Neural progenitor cell (in vitro differentiated cells): ENCODE results near the gene POFUT2. TPM values are rescaled to one million over a fixed set of nuclear protein-coding genes. Genes with fewer than 3 reads are reported as not detected.

Experiments
- DNase-seq: peaks from one replicate; pipeline ENCODE4 v3.0.0-alpha.2; 2016; ENCODE audit warnings: low spot score
- H2AFZ ChIP-seq: fragments of 200-600 bp; sonication (generic); replicated peaks from 2 replicates; pipeline ENCODE4 v1.6.1; 2016; ENCODE audit warnings: antibody characterized with exemption
- H3F3A ChIP-seq: fragments of 200-600 bp; sonication (generic); 2 replicates; pipeline ENCODE4 v1.6.1; 2016; ENCODE audit warnings: antibody characterized with exemption, low read depth
- H3K27ac ChIP-seq: fragments of 200-600 bp; sonication (generic); 2 replicates; pipeline ENCODE4 v1.5.1; 2016; ENCODE audit warnings: mild to moderate bottlenecking
- H3K27me3 ChIP-seq: fragments of 200-600 bp; sonication (generic); 2 replicates; pipeline ENCODE4 v1.6.1; 2016; ENCODE audit warnings: mild to moderate bottlenecking, moderate library complexity
- H3K36me3 ChIP-seq: fragments of 200-600 bp; sonication (generic); 2 replicates; pipeline ENCODE4 v1.5.1; 2016
- H3K4me1 ChIP-seq: fragments of 200-600 bp; sonication (generic); 2 replicates; pipeline ENCODE4 v1.6.1; 2016; ENCODE audit warnings: mixed run types
- H3K4me2 ChIP-seq: fragments of 200-600 bp; sonication (generic); 2 replicates; pipeline ENCODE4 v1.6.1; 2016
- H3K4me3 ChIP-seq: fragments of 200-600 bp; sonication (generic); 2 replicates; pipeline ENCODE4 v1.5.1; 2016
- H3K79me2 ChIP-seq: fragments of 200-600 bp; sonication (generic); 2 replicates; pipeline ENCODE4 v1.6.1; 2016; ENCODE audit warnings: low read depth
- H3K9ac ChIP-seq: fragments of 200-600 bp; sonication (generic); 2 replicates; pipeline ENCODE4 v1.6.1; 2016
- H3K9me3 ChIP-seq: fragments of 200-600 bp; sonication (generic); 2 replicates; pipeline ENCODE4 v1.5.1; 2016; ENCODE audit warnings: low read depth
- H4K20me1 ChIP-seq: fragments of 200-600 bp; sonication (generic); 2 replicates; pipeline ENCODE4 v1.6.1; 2016; ENCODE audit warnings: low read depth
- H3K27ac Mint-ChIP-seq: 3 replicates; pipeline ENCODE4 v1.8.0; 2021; ENCODE audit warnings: mixed read lengths
- H3K27me3 Mint-ChIP-seq: 2 replicates; pipeline ENCODE4 v1.8.0; 2022; ENCODE audit warnings: low read depth, mild to moderate bottlenecking, inconsistent platforms, moderate library complexity, mixed read lengths; ENCODE audit not compliant: insufficient read depth
- H3K36me3 Mint-ChIP-seq: 3 replicates; pipeline ENCODE4 v1.8.0; 2021; ENCODE audit warnings: mixed read lengths
- H3K4me1 Mint-ChIP-seq: 3 replicates; pipeline ENCODE4 v1.8.0; 2021; ENCODE audit warnings: mixed read lengths
- H3K4me3 Mint-ChIP-seq: 3 replicates; pipeline ENCODE4 v1.8.0; 2021; ENCODE audit warnings: mild to moderate bottlenecking, moderate library complexity, mixed read lengths
- H3K9me3 Mint-ChIP-seq: 3 replicates; pipeline ENCODE4 v1.8.0; 2020; ENCODE audit warnings: mixed read lengths
- EZH2 ChIP-seq: fragments of 200-600 bp; sonication (generic); IDR thresholded peaks from 2 replicates; pipeline ENCODE4 v1.6.1; 2017; ENCODE audit warnings: antibody characterized with exemption, mild to moderate bottlenecking, moderate library complexity
- EZH2phosphoT487 ChIP-seq: fragments of 200-600 bp; sonication (generic); IDR thresholded peaks from 2 replicates; pipeline ENCODE4 v1.6.1; 2017; ENCODE audit warnings: antibody characterized with exemption
- total RNA-seq: library from RNA; depleted of rRNA; stranded (reverse); fragments of >200 nt; gene quantifications from 2 replicates; pipeline ENCODE4 v1.2.3, GENCODE V29; 2015; ENCODE audit warnings: low replicate concordance
- TF ChIP-seq, protein P1 (sequence below): fragments of 200-600 bp; sonication (generic); IDR thresholded peaks from 2 replicates; pipeline ENCODE4 v1.5.1; 2017; ENCODE audit warnings: antibody characterized with exemption, mild to moderate bottlenecking

The POFUT2 gene
- total RNA-seq, 1 donor from 2014 or later: 28.5 TPM

DNA sequence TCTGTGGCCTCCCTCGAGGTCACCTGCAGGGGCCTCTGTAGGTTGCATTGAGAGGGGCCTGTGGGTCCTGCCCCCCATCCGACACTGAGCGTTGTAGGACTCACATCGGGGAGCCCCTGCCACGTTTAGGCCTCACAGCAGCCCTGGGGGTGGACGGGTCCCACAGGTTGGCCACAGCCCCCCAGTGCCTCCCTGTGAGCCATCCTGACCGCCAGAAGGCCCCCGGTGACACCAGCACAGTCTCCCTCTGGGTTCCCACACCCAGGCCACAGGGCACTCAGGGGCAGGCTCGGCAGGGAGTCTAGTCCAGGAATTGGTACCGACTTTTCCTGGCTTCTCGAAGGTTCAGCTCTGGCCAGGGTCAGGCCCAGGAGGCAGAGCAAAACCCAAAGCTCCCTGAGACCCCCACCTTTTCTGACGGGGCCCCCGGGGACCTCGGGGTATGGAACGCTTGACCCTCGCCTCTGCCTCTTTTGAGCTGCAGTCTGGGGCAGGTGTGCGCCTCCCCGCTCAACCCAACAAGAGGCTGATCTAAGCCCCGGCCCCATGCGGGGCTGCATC, 13.9 kb upstream of the POFUT2 start:
- TF ChIP-seq EZH2 (no peak), EZH2phosphoT487 (no peak)
- TF ChIP-seq, protein P1, sequence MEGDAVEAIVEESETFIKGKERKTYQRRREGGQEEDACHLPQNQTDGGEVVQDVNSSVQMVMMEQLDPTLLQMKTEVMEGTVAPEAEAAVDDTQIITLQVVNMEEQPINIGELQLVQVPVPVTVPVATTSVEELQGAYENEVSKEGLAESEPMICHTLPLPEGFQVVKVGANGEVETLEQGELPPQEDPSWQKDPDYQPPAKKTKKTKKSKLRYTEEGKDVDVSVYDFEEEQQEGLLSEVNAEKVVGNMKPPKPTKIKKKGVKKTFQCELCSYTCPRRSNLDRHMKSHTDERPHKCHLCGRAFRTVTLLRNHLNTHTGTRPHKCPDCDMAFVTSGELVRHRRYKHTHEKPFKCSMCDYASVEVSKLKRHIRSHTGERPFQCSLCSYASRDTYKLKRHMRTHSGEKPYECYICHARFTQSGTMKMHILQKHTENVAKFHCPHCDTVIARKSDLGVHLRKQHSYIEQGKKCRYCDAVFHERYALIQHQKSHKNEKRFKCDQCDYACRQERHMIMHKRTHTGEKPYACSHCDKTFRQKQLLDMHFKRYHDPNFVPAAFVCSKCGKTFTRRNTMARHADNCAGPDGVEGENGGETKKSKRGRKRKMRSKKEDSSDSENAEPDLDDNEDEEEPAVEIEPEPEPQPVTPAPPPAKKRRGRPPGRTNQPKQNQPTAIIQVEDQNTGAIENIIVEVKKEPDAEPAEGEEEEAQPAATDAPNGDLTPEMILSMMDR: no peak
- H2AFZ ChIP-seq: no peak overlapping the region
- Mint-ChIP-seq H3K4me1 (peaks cover 18% of the 10 kb centered on the region), H3K4me3 (no peak overlapping the region), H3K27me3 (no peaks in the 10 kb centered on the region), H3K36me3 (peaks cover 3% of the 10 kb centered on the region), H3K27ac (no peak overlapping the region), H3K9me3 (peaks cover 13% of the 10 kb centered on the region)
- H3K9me3 ChIP-seq: no peaks in the 10 kb centered on the region
- H3K27me3 ChIP-seq: no peaks in the 10 kb centered on the region
- H3K4me3 ChIP-seq: no peak overlapping the region
- no peak overlapping the region for H3K4me2 ChIP-seq
- H3K9ac ChIP-seq: no peak overlapping the region
- H3K4me1 ChIP-seq: peaks cover 11% of the 10 kb centered on the region
- H3K27ac ChIP-seq: no peak overlapping the region
- H3K79me2 ChIP-seq: peaks cover 5% of the 10 kb centered on the region
- no peak for DNase-seq
- no peaks in the 10 kb centered on the region for H4K20me1 ChIP-seq
- H3F3A ChIP-seq: no peaks in the 10 kb centered on the region
- H3K36me3 ChIP-seq: no peaks in the 10 kb centered on the region

GRCh38 chr21:45300786-45301520, 13.3 kb upstream of the POFUT2 start:
- Mint-ChIP-seq H3K27me3 (no peaks in the 10 kb centered on the region), H3K9me3 (peaks cover 16% of the 10 kb centered on the region), H3K4me1 (peaks cover 16% of the 10 kb centered on the region), H3K36me3 (peaks cover 6% of the 10 kb centered on the region), H3K27ac (no peak overlapping the region), H3K4me3 (no peak overlapping the region)
- Histone ChIP-seq H2AFZ (no peak overlapping the region), H3K4me3 (no peak overlapping the region), H3K4me1 (peaks cover 9% of the 10 kb centered on the region), H3K36me3 (no peaks in the 10 kb centered on the region), H3K27ac (no peak overlapping the region), H3K9me3 (no peaks in the 10 kb centered on the region), H3K9ac (no peak overlapping the region), H4K20me1 (no peaks in the 10 kb centered on the region), H3K4me2 (no peak overlapping the region), H3K79me2 (peaks cover 5% of the 10 kb centered on the region), H3F3A (no peaks in the 10 kb centered on the region), H3K27me3 (no peaks in the 10 kb centered on the region)
- DNase-seq: no peak
- TF ChIP-seq, protein P1: no peak
- TF ChIP-seq EZH2phosphoT487: no peak
- TF ChIP-seq EZH2: no peak

DNA sequence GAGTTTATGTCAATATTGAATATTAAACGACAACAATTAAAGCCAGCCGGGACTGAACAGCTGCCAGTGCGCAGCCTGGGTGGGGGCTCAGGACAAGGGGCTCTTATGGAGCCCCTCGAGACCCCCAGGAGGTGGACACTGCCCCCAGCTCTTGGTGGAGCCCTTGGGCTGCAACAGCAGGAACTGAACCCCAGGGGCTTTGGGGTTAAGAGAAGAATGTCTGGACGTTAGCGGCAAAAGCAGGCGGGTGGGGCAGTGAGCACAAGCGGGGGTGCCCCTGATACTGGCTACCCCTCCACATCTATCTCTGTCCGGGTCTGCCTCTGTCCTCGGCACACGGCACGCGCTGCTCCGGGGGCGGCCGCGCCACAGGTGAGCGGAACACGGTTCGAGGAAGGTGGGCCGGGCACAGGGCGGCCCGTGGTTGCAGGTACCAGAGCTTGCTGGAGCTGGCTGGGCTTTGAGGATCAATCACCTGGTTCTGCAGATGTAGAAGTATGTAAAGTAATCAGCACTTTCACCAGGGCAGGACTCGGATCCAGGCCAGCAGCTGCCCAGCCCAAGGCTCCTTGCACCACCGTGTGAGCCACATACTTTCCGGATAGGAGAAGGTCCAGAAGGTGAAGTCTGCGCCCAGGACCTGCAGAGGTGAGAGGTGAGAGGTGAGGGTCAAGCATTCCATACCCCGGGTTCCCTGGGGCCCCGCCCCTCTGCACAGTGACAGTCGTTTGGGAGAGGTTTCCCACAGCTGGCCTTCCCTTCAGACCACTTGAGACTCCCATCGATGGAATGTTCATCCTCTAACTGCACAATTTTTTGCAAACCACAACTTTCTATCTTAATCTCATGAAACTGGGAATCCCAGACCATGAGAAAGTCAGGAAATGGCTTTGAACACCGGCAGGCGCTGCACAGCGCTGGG, 12.4 kb upstream of the POFUT2 start:
- Histone ChIP-seq H3K27me3 (no peaks in the 10 kb centered on the region), H3F3A (no peaks in the 10 kb centered on the region), H4K20me1 (no peaks in the 10 kb centered on the region), H3K4me1 (peaks cover 9% of the 10 kb centered on the region), H3K9me3 (no peaks in the 10 kb centered on the region), H3K9ac (no peak overlapping the region), H3K36me3 (no peaks in the 10 kb centered on the region), H3K79me2 (peaks cover 5% of the 10 kb centered on the region), H3K27ac (no peak overlapping the region), H3K4me3 (no peak overlapping the region), H3K4me2 (no peak overlapping the region), H2AFZ (no peak overlapping the region)
- no peak overlapping the region for H3K4me3 Mint-ChIP-seq
- no peak for DNase-seq
- H3K4me1 Mint-ChIP-seq: peaks cover 15% of the 10 kb centered on the region
- TF ChIP-seq EZH2: no peak
- TF ChIP-seq, protein P1: no peak
- no peak for TF ChIP-seq EZH2phosphoT487
- peaks cover 5% of the 10 kb centered on the region for H3K27me3 Mint-ChIP-seq
- H3K36me3 Mint-ChIP-seq: peaks cover 6% of the 10 kb centered on the region
- no peak overlapping the region for H3K27ac Mint-ChIP-seq
- peaks cover 16% of the 10 kb centered on the region for H3K9me3 Mint-ChIP-seq
